HG03039 (cell line): ENCODE results near the gene CARMIL3.
A peak's percentile ranks its signal among the peaks of the same experiment; 100 is the strongest.

ENCODE experiments used
- ATAC-seq: cut with Tn5 transposase; IDR thresholded peaks from one replicate; pipeline ENCODE4 v1.9.1; 2021; ENCODE audit warnings: mild to moderate bottlenecking, moderate library complexity; ENCODE audit not compliant: unreplicated experiment

Gene CARMIL3

DNA sequence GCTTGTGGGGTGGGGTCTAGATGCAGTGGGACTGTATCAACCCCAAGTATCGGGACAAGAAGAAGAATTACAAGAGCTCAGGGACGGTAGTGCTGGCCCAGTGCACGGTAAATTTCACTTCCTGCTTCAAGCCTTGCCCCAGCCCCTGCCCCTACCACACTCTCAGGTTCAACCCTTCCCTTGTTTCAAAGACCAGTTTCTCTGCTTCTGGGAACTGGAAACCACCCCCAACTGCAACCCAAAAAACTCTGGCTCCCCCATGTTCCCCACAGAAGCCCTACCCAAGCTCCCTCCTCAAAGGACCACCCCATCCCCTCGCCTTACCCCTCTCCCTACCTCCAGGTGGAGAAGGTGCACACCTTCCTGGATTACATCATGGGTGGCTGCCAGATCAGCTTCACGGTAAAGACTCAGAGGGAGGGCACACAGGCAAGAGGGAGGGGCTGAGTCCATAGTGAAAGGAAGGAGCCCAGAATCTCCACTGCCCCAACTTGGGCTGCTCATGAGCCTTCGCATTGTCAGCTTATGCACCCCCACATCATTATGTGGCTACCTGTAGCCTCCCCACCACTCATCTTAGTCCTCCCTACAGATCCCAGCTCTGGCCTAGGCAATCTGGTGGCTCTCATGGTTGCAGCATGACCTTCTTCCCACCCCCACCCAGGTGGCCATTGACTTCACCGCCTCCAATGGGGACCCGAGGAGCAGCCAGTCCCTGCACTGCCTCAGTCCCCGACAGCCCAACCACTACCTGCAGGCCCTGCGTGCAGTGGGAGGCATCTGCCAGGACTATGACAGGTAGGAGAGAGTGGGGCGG is 23.9 kb downstream of the CARMIL3 start:
- ATAC-seq = no peak

DNA sequence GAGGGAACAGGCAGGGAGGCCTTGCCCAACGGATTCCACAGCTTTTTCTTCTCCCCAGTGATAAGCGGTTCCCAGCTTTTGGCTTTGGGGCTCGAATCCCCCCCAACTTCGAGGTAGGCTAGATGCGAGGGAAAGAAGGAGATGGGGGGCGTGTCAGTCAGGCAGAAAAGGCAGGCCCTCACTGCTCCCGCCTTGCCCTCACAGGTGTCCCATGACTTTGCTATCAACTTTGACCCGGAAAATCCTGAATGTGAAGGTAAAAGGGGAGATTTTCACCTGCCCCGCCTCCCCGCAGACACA is 24.4 kb downstream of the CARMIL3 start:
- no peak for ATAC-seq

GRCh38 chr14:24077086-24077485 is 25.3 kb downstream of the CARMIL3 start:
- ATAC-seq = no peak

DNA sequence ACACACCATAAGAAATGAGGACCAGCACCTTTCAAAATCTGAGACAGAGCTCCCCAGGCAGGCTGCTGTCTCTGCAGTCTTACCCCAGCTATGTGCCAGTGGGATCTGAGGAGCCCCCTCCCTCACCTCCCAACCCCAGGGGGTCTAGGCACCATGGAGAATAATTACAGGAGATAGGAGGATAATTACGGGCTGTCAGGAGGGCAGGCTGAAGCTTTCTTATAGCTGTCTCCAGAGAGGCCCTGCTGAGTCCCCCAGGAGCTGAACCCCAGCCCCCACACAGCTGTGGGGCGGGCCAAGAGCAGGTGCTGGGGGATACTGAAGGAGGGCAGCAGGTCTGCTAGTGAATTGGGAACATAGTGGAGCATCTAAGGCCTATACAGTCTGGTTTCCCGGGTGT is 26.3 kb downstream of the CARMIL3 start:
- no peak for ATAC-seq

GRCh38 chr14:24079491-24080141 is 27.8 kb downstream of the CARMIL3 start:
- ATAC-seq = no peak

DNA sequence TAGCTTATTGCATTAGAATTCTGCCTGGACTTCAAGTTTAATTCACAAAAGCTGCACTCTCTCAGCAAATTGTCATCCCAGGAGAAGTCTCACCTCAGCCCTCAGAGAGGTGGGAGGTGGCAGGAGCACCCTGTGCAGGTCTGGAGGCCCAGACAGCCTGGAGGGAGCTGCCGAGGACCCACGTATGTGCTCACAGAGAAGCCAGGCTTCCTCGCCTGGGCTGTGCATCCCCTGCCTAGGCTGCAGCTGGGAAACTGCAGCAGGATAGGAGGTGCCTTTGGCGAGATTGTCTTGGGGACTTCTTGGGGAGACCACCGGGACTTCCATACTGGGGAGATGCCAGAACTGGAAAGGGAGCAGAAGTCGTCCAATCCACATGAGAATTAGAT is 28.3 kb downstream of the CARMIL3 start:
- ATAC-seq = no peak

DNA sequence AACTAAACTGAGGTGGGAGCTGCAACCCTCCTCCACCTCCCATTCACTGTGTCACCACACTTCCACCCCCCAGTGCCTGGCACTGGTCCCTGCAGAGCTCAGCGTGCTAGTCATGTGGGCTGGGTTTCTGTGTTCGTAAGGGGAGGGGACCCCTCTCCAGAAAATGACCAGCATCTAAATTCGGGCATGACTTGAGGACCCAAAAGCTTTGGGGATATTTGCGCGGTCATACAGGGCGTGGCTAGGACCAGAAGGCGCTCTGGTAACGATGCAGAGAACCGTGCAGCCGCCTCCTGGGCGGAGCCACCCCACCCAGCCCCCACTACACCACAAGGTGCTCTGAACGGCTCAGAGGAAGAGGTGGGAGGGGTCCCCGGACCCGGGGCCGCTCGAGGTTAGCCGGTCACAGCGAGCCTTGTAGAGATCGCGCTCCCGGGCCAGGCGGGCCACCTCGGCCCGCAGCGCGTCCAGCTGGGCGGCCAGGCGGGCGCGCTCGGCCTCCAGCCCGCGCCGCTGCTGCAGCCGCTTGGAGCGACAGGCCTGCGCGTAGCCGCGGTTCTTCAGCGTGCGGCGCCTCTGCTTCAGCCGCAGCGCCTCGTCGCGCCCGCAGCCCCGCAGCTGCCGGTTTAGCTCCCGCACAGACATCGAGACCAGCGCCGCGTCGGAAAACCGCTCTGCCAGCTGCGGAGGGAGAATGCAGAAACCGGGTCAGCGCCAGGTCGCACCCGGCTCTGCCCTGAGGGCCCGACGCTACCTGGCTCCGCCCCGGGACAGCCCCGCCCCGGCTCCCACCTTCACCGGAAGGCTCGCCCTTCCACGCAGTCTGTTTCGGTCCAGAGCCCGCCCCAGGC is 29.3 kb downstream of the CARMIL3 start:
- ATAC-seq = peak; percentile 78

DNA sequence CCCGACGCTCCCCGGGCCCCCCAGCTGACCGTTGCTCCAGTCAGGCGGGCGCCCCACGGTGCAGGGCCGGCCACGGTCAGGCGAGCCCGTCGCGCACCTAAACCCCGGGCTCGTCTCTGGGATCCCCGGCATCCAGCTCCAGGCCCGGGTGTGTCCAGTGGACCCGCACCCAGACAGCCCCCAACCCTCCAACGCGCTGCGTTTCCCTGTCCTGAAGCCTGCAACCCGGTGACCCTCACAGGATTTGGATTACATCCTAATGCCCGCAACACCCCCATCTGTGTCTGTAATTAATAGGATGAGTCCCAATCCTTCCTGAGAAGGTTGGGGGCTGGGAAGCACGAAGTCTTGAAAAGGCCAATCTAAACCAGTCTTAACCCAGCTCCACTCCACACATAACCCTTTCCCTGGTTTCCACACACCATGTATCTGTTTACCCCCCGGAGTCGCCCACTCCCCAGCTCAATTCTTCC is 30.0 kb downstream of the CARMIL3 start:
- ATAC-seq = no peak

DNA sequence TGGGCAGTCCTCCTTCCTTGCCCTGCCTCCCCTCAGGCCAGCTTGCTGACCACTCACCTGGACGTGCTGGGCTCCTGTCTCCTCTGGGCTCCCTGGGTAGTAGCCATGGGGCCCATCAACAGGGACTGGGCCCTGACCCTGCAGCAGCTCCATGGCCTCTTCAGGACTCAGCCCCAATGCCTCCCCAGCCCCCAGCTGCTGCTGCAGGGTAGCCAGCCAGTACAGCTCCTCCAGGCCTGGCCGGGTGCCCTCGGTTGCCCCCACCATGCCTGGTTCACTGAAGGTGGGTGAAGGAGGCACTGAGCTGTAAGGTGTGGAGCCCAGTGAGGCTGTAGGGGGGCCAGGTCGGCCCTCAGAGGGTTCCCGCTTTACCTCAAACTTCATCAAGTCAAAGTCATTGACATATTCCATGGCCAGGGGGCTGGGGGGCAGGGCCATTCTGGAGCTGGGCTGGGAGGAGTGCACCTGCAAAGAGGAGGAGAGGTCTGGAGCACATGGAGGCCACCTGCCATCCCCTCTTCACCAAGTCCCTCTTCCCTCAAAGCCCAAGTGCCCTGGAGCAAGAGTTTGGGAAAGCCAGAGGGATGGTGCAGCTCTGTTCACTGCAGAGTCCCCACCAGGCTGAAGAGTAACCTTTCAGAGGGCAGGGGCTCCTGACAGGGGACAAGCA is 30.7 kb downstream of the CARMIL3 start:
- no peak for ATAC-seq

DNA sequence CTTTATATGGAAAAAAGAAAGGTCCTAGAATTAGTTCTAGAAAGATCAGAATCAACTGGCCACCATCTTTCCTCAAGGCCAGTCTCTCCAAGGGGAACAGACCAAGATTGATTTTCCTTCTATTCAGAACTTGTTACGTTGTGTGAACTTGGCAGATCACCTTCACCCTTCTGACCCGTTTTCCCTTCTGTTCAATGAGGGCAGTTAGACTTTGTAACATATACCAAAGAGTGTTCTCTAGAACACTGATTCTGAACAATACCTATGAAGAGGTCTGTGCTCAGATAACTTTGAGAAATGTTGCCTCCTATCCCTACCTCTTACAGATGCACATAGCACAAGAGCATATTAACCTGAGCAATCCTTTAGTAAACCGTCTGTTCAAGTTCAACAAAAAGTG is 31.7 kb downstream of the CARMIL3 start:
- ATAC-seq = no peak

DNA sequence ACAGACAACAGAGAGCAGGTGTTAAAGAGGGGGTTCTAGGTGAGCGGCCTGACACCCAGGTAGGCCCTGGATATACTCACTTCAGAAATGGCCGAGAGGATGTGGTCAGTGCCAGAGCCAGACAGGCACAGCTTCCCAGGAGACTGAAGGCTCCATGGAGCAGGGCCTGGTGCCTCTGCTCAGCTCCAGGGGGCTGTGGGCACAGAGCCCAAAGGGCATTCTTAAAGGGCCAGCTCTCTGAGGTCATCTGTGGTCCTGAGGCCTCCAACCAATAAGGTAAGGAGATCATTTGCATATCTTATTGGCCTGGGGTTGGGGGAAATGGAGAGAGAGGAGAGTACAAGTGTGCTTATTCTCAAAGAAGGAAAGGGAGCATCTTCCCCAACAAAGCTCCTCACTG is 32.6 kb downstream of the CARMIL3 start:
- ATAC-seq = no peak

DNA sequence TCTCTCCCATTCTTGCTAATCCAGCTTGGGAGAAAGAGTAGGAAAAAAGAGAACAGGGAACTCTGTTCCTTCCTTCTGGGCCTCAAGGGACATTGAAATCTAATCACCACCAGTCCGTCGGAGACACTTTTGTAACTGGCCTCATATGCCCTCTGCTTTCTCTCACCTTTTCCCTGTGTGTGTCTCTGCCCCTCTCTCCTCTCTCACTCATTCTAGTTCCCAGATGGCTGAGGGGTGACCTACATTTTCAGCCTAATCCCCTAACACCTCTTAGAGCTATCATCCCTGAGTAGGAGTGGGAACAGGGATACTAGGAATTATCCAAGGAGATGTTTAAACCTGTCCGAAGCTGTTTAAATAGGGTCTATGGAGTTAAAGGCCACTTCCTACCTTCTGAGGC is 33.4 kb downstream of the CARMIL3 start:
- ATAC-seq = no peak

DNA sequence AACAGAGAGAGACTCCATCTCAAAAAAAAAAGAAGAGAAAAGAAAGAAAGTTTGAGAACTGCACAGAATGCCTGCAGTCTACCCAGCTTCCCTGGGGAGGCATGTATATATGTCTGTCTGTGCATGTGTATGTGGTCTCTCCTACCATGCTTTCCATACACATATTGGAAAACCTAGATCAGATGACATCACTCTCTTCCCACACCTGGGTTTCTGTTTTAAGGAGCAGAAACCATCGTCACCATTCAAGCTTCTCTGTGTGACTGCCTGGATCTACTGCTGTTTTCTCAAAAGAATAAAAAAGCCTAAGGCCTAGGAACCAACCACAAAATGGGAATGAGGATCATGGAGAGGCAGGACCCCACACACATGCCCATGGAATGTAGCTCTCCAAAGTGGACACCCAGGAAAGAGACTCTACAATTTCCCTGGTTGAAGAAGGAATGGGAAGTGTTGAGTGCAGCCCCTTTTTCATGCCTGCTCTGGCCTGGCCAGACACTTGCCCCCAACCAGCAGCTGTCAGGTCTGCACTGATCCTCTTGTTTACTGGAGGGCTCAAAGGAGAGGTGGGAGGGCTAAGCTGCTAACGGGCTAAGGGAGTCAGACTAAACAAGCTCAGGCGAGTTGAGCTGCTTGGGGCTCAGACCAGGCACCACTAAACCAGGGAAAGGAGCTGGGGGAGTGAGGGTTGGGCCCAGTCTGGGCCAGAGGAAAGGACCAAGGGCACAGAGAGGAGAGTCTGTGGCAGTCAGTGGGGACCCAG is 34.6 kb downstream of the CARMIL3 start:
- ATAC-seq = no peak

DNA sequence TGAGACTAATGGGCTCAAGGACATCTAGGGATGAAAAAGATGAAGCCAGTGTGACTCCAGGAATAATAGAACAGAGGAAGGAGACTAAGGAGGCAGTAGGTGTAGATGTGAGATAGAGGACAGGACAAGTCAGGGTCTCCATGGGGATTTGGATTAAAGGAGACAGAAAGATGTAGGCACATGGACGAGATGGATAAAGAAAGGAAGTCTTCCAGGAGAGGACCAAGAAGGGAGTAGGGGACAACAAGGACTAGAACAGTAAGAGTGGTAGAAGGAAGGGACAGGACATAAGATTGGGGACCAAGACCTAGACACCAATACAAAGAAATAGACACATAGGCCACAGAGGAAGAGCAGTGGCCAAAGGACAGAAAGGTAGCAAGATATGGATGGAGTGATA is 35.2 kb downstream of the CARMIL3 start:
- ATAC-seq = no peak

- ATAC-seq = no peak
Observed at GRCh38 chr14:24088095-24088494, 36.3 kb downstream of the CARMIL3 start.

DNA sequence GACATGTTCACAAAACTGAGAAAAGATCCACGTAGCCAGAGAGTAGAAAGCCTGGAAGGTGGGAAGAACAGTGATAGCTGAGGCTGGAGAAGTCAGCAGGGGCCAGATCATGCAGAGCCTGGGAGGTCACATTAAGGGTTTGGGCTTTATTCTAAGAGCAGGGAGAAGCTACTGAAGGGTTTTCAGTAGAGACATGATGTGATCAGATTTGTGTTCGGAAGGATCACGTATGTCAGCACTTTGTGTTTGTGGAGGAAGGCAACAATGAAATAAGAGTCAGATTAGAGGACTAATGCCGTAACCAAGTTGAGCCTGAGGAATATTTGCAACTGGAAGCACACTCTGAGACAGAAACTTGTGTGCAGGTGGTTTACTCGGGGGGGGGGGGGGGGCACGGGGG is 38.1 kb downstream of the CARMIL3 start:
- no peak for ATAC-seq

DNA sequence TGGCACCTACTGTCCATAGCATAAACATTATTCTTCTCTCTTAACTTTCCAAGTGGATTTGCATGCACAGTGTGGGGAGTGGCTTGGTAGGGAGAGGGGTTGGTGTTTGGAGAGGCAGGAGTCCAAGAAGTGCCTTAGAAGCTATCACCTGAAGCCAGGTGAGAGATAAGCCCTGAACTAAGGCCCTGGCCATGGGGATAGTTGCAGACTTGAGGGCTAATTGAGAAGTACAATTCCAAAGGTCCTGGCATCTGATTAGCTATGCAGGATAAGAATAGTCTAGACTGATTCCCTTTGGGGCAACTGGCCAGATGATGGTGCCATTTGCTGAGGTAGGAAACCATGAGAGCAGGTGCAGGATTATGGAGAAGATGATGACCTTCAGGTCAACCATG is 40.3 kb downstream of the CARMIL3 start:
- no peak for ATAC-seq

DNA sequence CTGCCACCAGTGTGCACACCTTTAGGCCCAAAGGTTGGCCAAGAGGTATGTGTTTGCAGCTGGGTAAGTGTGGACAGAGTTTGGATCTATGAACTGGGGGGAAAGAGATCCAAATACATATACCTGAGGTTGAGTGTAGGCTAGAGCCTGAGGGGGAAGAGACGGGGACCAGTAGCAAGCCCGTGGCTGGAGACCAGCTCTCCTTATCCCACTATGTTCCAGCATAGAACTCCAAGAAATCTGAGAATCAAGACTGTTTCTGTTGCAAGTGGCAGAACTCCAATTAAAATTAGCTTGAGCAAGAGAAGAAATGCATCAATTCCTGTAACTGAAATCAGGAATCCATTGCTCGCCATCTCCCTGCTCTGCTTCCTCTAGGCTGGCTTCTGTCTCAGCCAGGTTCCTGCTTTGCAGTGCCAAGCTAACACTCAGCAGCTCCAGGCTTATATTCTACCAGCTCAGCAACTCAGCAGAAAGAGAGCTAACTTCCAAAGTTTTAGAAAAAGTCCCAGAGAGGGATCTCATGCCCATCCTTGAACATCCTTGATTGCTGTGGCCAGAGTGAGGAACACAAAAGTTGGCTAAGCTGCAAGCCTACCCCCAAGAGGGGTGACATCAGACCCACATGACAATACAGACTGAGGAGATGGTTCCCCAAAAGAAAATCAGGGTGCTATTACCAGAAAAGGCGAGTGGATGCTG is 40.8 kb downstream of the CARMIL3 start:
- ATAC-seq = no peak

GRCh38 chr14:24093207-24093900 is 41.5 kb downstream of the CARMIL3 start:
- no peak for ATAC-seq
